NB4 (cell line): ENCODE data around the gene DAD1.

Source experiments
- CTCF ChIP-seq: IDR thresholded peaks from one replicate; pipeline ENCODE4 v1.5.1; 2012; ENCODE audit warnings: low read depth, low read length
- POLR2A ChIP-seq: IDR thresholded peaks from 2 replicates; pipeline ENCODE4 v1.6.1; 2011; ENCODE audit warnings: mild to moderate bottlenecking; ENCODE audit not compliant: insufficient read length; ENCODE audit errors: extremely low read depth

DNA sequence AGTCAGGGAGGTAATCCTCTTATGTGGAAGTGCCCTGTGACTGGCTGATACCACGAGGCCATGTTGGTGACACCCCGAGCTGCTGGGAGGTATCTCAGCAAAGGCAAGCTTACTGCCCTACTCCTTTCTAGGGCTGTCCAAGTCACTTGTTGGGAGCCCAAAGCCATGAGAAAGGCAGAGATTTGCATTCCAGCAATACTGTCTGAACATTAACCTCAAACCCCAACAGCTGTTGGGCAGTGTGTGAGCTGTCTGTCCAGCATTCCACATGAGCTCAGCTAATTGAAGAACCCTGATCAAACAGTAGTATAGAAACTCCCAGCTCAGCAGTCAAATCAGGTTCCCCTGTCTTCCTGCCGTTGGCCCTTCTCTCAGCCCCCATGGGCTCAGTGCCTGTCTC, 18.3 kb upstream of the DAD1 start:
- no peak for TF ChIP-seq POLR2A
- no peak for TF ChIP-seq CTCF
